H1 (cell line): Measurements from ENCODE around the gene PIGZ. TPM values are rescaled to one million over a fixed set of nuclear protein-coding genes. Genes with fewer than 3 reads are reported as not detected.

Experiments used
- ASH2L ChIP-seq: fragments of 200-600, 300-600 bp; sonication (generic); IDR thresholded peaks from one replicate; pipeline ENCODE4 v1.7.1; 2017; ENCODE audit warnings: low read length
- BACH1 ChIP-seq: IDR thresholded peaks from 2 replicates; pipeline ENCODE4 v1.6.1; 2012; ENCODE audit warnings: low read length, improper control_type of control experiment
- BCL11A ChIP-seq, 2 experiments: IDR thresholded peaks; one replicate each; pipeline ENCODE4 v1.6.1; 2011; ENCODE audit warnings: low read depth in 2 of 2, low read length in 2 of 2, mild to moderate bottlenecking in 2 of 2
- CEBPB ChIP-seq: IDR thresholded peaks from 2 replicates; pipeline ENCODE4 v1.6.1; 2012; ENCODE audit warnings: low read depth, low read length
- CHD7 ChIP-seq: fragments of 300-600 bp; sonication (generic); IDR thresholded peaks from 2 replicates; pipeline ENCODE4 v1.7.1; 2012; ENCODE audit warnings: low read length, moderate library complexity, mild to moderate bottlenecking, inconsistent platforms; ENCODE audit not compliant: insufficient replicate concordance
- RXRA ChIP-seq: IDR thresholded peaks from 2 replicates; pipeline ENCODE4 v1.6.1; 2011; ENCODE audit warnings: low read depth, mild to moderate bottlenecking, low read length, moderate library complexity; ENCODE audit not compliant: insufficient read depth
- SIX5 ChIP-seq: IDR thresholded peaks from 2 replicates; pipeline ENCODE4 v1.6.1; 2011; ENCODE audit warnings: mild to moderate bottlenecking, low read depth, low read length
- USF2 ChIP-seq: IDR thresholded peaks from 2 replicates; pipeline ENCODE4 v1.6.1; 2011; ENCODE audit warnings: low read length, improper control_type of control experiment
- polyA plus RNA-seq, 7 experiments: library from polyadenylated mRNA; depleted of rRNA in 3 of 7; stranded (reverse) in 5 of 7; unstranded in 2 of 7; fragments of >200 nt in 5 of 7; fragments of 200-250 nt in 2 of 7; gene quantifications; 1 replicate in 5 of 7; 2 replicates in 1 of 7; 4 replicates in 1 of 7; pipeline versions ENCODE4 v1.2.1 to v1.2.3, GENCODE V29; 2011 to 2013; ENCODE audit warnings: missing spikeins in 2 of 7, mixed read lengths in 2 of 7
- total RNA-seq: library from RNA; stranded (reverse); fragmentation: NEBNext Ultra II Directional; extraction: Animal tissue kit (Norgen Biotek cat#: 25700); gene quantifications from 2 replicates; pipeline ENCODE4 v1.2.1, GENCODE V29; 2021

Gene PIGZ
- total and polyA plus RNA-seq, 2 of the 8 experiments (the other 6 are each of a cell fraction or from before 2014, with no cell fraction given), result 0.32 TPM; not detected in 1

GRCh38 chr3:196931828-196932587 lies 36.6 kb downstream of the PIGZ start (continued):
- TF ChIP-seq CHD7 (no peak), ASH2L (no peak), CEBPB (no peak), BCL11A (IDR thresholded peaks at IDR 0.05; ENCODE audit: low read depth in 2 of 2, low read length in 2 of 2) (no peak), SIX5 (no peak), RXRA (no peak), USF2 (no peak), BACH1 (no peak)
- TF ChIP-seq, all 59 proteins: peak for 0
